Activated CD8-positive, alpha-beta memory T cell treated with anti-CD3 and anti-CD28 coated beads for 48 hours (primary cell): ENCODE measurements around the gene EPHB1.
"Not testable (repeated sequence)": the region's sequence is repeated elsewhere in the genome, so short reads cannot be mapped to it uniquely, and the experiment has no call there.

Experiments used
- DNase-seq, 3 experiments: peaks; one replicate each; pipeline ENCODE4 v3.0.0-alpha.2; 2020; ENCODE audit warnings: low read depth in 2 of 3, low spot score in 2 of 3

Gene EPHB1

GRCh38 chr3:134776518-134776917, 18.5 kb upstream of the EPHB1 start:
- DNase-seq, result no peak

DNA sequence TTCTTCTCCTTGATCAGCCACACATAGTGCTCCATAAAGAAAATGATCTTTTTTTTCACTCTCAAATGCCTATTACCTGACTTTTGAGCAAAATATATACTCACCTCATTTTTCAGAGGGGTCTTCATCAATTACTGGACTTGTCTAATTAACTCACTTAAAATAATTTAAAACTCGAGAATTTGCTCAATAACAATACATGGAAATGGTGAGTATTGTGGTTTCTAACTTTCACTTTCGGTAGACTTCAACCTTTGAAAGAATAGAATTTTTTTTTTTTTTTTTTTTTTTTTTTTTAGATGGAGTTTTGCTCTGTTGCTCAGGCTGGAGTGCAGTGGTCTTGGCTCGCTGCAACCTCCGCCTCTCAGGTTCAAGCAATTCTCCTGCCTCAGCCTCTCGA, 17.7 kb upstream of the EPHB1 start:
- no peak for DNase-seq

DNA sequence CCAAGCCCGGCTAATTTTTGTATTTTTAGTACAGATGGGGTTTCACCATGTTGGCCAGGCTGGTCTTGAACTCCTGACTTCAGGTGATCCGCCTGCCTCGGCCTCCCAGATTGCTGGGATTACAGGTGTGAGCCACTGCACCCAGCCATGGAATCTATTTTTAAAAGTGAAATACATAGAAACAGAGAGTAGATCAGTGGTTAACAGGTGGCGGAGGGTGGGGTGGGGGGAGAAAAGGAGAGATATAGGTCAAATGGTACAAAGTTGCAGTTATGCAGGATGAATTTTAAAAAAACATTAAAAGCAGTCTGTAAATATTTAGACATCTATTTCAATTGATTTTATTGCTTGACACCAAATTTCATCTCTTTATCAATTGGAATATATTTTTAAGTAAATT, 6.8 kb upstream of the EPHB1 start:
- DNase-seq, result not testable (repeated sequence)

DNA sequence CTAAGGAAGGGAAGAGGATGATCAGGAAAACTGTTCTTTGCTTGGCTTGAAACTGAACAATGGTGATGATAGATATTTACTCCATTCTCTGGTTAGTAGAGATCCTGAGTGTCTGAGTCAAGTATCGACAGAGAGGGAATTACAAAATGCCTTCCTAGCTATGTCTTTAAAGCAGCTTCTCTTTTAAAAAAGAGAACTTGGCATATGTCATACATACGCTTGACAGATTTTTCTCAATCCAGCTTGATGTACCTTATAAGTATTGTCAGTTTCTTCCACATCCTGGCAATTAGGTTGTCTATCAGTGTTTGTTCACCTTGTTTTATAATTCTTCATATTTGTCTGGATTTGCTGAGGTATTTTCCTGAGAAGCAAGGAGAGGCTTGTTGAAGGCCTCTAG, 5.0 kb upstream of the EPHB1 start:
- no peak for DNase-seq

GRCh38 chr3:134791992-134792391, 3.1 kb upstream of the EPHB1 start:
- DNase-seq, result no peak

DNA sequence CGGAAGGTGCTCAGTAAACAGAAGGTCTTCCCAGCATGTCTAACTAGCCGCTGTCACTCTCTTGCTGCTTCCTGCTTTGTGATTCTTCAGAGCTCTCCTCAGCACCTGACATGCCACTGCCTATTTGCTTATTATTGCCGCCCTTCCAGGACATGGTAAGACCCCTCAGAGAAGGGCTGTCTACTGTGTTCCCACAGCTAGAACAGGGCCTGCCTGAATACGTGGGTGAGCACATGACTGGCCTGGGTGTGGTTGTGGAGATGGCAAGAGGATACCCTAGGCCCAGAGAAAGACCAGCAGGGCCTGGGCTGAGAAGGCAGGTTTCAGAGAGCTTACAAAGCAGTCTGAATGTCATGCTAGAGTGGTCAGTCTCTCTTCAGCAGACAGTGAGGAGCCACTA, 2.4 kb upstream of the EPHB1 start:
- DNase-seq, result no peak

- DNase-seq, result no peak
These were observed 1.5 kb upstream of the EPHB1 start for GRCh38 chr3:134793562-134793961.

DNA sequence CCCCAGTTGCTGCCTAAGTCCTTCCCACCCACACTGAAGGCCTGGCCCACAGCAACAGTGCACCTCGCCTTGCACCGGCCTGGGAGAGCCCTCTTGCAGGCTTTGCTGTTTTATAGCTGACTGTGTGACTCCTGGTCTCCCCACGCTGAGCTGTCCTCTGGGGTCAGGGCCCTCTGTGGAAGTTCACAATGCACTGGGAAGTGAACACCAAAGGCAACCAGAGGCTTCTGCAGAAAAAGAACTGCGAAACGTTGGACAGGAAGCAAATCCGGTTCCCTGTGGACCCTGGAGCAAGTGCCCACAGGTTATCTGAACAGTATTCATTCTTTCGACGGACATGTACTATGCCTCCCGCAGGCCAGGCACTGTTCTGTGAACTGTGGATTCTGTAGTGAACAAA, 737 bp upstream of the EPHB1 start:
- DNase-seq, result no peak

- DNase-seq, result no peak
These were observed 753 bp downstream of the EPHB1 start for GRCh38 chr3:134795746-134796280.

DNA sequence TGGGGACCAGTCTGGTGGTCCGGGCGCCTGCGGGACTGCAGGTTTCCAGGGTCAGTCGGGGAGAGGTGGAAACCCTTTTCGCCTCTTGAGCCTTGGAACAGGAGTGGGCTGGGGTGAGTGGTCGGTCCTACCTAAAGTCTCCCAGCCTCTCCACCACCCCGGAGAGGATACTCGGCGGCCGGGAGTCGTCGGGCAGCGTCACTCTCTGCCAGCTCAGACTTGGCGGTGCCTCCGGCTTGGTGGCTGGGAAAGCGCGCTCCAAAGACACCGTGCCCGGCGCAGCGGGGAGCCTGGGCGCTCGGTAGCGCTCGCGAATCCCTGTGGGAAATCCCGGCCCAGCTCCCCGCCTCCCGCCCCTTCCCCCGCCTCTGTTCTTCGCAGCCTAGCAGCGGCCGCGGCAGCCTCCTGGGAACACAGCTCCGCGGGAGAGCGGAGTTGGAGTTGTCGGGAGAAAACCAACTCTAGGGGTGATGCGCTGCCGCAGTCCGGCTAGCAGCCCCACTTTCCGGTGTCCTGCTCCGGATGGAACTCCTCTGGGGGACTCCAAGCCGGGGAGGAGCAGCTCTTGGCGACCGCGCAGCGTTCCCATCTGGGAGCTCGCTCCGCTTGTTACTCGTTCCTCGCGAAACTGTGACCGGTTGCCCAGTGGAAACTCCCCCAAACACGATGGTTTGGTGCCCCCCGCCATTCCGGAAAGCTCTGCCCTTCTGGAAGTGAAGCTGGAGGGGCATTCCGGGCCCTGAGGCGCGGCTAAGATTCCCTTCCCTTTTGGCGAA, 1.4 kb downstream of the EPHB1 start:
- no peak for DNase-seq

- DNase-seq, result no peak
These were observed 2.1 kb downstream of the EPHB1 start for GRCh38 chr3:134797057-134797740.

GRCh38 chr3:134797741-134798451, 2.8 kb downstream of the EPHB1 start:
- DNase-seq, result no peak

DNA sequence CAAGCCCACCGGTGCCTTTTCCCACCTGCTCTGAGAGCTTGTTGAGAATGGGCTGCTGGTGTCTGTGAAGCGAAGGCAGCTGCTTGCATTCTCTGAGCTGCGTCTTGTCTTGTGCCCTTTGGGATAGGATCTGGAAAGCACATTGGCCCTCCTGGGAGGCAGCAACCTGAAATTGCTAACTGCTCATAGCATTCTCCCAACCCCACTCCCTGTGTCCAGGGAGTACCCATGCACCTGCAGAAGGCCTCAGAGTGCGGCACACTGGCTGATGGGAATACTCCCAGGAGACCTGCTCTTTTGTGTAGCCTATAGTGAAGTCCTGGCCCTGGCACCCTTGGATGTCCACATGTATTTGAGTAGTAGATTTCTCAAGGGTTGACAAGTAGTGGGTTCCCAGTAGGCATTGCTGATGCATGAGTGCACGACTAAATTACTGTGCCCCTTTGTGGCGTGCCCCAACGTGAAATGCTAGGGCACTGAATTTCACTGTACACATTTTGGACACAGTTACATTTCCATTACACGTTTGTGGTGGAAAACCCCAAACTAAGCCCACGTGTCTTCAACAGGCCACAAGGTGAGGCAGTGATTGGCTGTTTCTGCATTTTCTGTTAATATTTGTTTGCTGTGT, 3.7 kb downstream of the EPHB1 start:
- DNase-seq, result no peak

- no peak for DNase-seq
These were observed 4.3 kb downstream of the EPHB1 start for GRCh38 chr3:134799393-134799792.

DNA sequence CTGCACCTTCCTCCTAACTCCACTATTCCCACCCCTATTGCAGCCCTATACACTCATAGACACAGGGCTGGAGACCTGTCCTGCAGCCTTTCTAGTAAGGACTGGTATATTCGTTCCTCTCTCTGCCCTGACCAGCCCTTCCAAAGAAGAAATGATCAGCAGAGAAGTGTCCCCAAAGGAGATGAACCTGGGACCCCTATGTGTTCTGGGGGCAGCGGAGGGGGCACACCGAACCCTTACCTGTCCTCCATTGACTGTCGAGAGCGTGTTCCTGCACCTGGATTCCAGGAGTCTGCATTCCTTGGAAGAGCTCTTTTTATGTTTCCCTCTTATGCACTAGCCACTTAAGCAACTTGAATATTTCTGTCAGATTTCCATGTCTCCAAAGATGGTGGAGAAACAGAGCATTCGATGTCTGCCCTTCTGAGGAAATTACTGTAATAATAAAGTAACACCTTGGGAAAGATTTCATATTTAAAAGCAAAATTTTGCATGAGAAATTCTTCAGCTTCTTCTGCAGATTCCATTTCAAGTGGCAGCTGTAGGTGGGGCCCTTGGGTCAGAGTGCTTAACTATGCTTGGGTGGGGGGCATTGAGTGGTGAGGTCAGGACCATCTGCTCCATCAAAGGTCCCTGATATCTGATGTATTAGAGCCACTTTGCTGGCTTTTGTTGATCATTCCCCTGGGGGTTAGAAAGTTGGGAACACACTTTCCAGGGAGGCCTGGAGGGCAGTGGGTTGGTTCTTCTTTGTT, 6.3 kb downstream of the EPHB1 start:
- no peak for DNase-seq

- DNase-seq, result no peak
These were observed 7.5 kb downstream of the EPHB1 start for GRCh38 chr3:134802428-134803050.

- DNase-seq, result no peak
These were observed 8.0 kb downstream of the EPHB1 start for GRCh38 chr3:134803051-134803505.

DNA sequence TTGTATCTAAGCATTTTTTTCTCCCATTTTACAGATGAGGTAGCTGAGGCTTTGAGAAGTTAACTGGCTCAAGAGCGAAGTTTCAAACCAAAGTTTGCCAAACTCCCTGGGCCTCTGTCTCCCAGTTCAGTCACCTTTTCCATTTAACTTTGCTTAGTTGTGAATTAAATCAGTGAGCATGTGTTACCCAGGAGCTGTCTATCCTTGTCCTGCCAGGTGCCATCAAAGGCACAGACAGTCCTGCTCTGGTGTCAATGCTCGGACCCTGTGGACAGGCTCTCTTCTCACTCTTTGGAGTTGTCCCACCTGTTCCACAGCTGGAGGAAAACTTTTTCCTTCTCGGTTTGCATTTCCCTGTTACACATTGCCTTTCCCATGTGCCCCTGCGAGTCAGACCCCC, 8.6 kb downstream of the EPHB1 start:
- no peak for DNase-seq

DNA sequence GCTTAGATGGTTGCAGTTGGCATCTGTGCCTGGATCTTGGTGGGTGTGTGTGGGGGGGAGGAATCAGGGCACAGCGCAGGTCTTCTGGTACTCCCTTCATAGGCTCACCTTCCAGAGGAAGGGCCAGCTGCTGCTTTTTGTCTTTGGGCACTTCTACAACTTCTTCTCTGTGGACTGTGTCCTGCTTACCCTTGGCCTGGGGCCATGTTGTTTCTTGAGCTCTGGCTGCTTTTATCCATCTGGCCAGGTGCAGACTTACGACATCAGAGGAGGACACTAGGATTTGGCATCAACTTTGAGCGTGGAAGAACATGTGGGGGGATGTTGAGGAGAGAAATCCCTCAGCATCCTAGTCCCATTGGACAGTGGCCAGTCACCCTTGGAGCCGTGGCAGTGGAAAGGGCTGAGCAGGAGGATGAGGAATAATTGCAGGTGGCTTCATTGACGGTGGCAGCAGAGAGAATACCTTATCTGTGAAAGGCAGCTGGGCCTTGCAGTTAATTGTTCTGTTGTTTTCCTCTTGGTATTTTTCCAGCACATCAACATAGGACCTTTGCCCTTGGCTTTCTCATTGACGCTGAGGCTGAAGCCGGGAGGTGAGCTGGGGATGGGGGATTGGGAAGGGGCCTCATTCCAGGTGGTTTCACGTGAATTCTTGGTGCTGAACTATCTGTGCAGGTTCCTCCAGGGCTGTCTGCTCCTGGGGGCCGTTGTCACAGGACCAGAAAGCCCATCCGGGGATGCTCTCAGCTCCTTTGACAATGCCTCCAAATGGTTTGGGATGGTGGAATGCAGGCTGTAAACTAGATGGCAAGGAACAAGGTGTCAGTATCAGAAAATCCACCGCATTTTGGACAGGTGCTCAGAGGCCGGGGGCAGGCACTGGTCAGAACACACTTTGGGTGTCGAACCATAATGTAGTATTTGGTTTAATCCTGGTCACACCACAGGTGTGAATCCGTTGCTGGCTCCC, 9.7 kb downstream of the EPHB1 start:
- DNase-seq, result no peak
